NOMO-1 treated with DMSO at 0.1 percent for 48 hours (cell line): ENCODE data around the gene KCNAB2.
A peak's percentile ranks its signal among the peaks of the same experiment; 100 is the strongest.

Source experiments
- DNase-seq: peaks from one replicate; lab custom pipeline; 2025; ENCODE audit not compliant: unreplicated experiment; lab: John Stamatoyannopoulos, UW

KCNAB2 gene

DNA sequence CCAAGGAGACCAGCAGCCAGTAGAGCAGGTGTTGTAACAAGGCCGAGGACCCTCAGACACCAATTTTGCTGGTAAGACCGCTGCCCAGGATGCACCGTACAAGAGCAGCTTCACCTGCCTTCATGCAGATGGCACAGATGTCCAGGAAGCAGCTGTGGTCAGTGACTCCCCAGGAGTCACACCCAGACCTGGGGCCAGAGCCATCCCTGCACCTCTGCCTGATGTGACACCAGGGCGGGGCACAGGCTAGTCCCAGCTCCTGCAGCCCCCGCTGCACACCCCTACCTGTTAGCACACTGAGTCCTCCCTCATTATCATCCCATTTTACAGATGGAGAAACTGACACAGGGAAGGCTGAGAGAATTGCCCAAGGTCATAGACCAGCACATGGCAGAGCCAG, 16.3 kb upstream of the KCNAB2 start:
- DNase-seq: no peak

GRCh38 chr1:6030132-6030531, 15.6 kb upstream of the KCNAB2 start:
- no peak for DNase-seq

DNA sequence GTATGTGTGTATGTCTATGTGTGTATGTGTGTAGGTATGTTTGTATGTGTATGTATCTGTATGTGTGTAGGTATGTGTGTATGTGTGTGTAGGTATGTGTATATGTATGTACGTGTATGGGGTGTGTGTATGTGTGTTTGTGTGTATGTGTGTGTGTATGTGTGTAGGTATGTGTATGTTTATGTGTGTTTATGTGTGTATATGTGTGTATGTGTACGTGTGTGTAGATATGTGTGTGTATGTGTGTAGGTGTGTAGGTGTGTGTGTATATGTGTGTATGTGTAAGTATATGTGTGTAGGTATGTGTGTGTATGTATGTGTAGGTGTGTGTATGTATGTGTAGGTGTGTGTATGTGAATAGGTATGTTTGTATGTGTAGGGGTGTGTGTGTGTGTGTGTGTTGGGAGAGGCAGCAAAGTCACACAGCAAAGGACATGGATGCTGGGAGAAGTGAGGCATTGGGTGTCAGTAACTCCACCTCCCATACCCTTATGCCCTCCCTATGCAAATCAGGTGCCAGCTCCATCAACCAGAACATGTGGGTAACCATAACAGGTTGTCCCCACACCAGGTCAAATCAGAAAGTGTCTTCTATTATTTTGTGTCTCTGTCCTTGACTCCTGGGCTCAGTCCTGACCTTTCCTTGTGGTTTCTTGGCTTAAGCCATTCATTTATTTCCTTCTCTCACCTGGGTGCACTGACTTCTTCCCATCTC, 15.0 kb upstream of the KCNAB2 start:
- no peak for DNase-seq

DNA sequence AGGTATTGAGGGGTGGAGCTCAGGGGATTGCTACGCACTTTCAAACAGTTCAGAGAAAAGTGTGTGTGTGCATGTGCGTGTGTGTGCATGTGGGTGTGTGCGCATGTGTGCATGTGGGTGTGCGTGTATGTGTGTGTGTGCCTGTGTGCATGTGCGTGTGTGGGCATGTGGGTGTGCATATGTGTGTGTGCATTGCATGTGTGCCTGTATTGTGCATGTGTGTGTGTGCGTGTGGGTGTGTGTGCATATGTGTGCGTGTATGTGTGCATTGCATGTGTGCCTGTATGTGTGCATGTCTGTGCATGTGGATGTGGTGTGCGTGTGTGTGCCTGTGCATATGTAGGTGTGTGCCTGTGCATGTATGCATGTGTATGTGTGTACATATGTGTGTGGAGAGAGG, 12.6 kb upstream of the KCNAB2 start:
- DNase-seq: no peak

DNA sequence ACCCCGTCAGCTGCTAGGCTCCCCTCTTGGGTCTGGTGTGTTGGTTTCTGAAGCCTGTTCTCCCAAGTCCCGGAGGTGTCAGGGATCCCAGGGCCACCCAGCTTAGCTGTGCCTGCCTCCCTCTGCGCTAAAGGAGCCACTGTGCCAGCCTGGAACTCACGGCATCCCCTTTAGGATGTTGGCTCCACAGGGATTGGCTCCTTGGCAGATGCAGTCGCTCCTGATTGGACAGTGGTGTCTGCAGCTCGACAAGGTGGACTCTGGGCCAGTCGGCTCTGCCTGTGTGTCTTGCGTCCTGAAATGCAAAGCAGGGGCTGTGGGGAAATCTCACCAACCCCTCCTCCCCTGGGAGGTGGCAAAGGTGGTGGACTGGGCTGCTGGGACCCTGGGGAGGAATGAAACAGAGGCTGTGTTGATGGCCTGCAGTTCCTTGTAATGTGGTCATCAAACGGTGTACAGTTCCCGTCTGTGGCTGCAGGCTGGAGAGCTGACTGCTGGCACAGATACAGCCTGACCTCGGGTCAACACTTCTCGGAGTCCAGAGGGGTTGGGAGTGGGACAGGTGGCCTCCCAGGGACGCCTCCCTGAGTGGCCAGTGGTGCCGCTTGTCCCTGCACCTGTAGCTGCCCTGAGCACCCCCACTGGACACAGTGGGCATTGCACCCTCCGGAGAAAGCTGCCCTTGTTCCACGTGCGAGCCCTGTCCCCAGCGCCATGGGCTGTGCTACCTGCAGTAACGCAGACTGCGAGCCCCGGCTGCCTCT, 11.5 kb upstream of the KCNAB2 start:
- no peak for DNase-seq

- DNase-seq: no peak
Observed at GRCh38 chr1:6034750-6035096, 11.0 kb upstream of the KCNAB2 start.

- DNase-seq: no peak
Observed at GRCh38 chr1:6035303-6035702, 10.4 kb upstream of the KCNAB2 start.

- no peak for DNase-seq
Observed at GRCh38 chr1:6035719-6036118, 10.0 kb upstream of the KCNAB2 start.

- DNase-seq: peak; percentile 9
Observed at GRCh38 chr1:6037338-6037762, 8.3 kb upstream of the KCNAB2 start.

DNA sequence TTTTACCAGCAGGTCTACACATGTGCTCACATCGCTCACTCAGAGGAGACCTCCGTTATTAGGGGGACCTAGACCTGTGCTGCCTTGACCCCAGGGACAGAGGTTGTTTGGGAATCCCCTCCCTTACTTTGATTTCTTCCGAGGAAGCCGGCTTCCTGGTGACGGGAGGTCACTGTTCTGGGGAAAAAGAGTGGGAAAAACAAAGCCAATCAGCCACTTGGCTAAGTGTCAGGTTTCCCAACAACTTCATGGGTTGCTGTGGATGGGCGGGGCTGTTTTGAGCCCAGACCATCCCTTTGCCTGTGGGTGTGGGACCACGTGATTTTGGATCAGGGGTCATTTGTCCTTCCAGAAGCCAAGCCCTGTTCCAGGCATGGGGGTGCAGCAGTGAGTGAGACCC, 7.1 kb upstream of the KCNAB2 start:
- DNase-seq: no peak

GRCh38 chr1:6039031-6039430, 6.7 kb upstream of the KCNAB2 start:
- no peak for DNase-seq

DNA sequence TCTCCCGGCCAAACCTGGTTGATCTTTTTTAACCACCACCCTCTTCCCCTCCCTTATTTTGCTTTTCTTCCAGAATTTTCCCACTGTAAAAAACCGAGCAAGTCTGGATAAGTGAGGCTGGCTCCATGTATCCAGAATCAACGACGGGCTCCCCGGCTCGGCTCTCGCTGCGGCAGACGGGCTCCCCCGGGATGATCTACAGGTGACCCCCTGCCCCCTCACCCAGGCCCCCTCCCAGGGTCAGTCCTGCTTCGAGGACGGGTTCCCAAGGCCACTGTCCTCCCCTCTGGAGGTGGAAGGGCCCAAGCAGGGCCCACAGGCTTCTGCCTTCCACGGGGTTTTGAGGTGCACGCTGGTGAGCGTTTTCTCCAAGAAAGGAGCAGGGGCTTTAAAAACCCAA, 5.2 kb upstream of the KCNAB2 start:
- no peak for DNase-seq

DNA sequence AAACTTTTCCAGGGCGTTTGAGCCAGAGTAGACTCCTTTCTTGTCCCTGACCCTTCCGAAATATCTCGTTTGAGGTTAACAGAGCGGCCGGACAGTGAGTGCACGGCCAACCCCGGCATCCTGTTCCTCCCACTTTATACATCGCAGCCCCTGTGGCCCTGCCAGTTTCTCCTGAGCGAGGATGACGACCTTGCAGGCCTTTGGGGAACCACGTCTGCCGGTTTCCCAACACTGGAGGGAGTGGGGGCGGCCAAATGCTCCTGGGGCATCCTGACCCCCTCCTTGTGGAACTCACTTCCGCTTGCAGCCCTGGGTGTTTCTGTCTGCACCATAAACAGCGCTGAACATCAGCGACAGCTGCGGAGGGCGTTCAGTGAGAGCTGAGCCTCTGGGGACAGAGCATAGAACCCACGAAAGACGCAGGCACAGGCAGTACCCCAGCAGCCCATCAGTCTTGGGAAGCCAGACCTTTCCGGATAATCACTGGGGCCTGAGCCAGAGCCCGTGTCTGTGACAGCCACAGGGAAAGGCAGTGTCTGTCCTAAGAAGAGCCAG, 4.8 kb upstream of the KCNAB2 start:
- DNase-seq: no peak

DNA sequence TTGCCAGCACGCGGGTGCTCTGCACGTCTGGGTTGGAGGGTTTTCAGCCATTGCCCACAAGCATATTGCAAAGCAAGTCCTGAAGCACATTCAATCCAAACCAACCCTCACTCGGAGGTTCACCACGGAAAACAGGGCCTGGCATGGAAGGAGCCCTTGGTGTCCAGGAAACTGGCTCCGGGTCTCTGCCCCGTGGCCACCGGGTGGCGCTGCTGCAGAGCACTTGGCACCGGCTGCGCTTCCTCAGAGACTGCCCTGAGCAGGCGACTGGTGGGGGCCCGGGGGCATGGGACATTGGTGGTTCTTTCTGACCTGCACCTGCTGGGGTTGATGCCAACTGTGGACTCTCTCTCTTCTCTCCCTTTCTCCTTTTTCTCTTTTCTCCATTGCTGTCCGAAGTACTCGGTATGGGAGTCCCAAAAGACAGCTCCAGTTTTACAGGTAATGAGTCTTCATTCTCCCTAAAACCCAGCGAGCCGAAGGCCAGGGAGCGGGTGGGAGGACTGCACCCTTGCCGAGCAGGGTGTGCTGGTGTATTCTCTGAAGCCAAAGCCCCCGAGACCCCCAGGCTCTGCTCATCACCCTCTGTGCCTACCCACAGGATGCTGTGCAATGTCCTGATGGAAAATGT, 4.1 kb upstream of the KCNAB2 start:
- no peak for DNase-seq

GRCh38 chr1:6043561-6043960, 2.1 kb upstream of the KCNAB2 start:
- DNase-seq: no peak

GRCh38 chr1:6044481-6045109, 1.1 kb upstream of the KCNAB2 start:
- DNase-seq: no peak

DNA sequence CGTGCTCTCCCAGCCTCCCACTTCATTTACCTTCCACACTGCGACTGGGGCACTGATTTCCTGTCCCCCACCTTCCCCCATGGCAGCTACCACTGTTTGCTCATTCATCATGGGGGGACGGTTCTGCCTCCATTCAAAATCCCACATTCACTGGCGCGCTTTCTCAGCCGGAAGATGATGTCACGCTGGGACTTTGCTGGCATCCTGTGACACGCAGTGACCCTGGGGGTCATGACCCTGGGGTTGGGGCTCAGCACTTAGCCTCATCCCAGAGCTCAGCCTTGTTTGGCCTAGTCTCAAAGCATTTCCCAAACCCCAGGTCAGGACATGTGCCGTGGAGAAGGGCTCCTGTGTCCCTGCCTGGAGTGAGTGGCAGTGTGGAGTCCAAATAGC, 582 bp upstream of the KCNAB2 start:
- DNase-seq: no peak

GRCh38 chr1:6046279-6046678, 591 bp downstream of the KCNAB2 start:
- no peak for DNase-seq

GRCh38 chr1:6048179-6048867, 2.6 kb downstream of the KCNAB2 start:
- no peak for DNase-seq

DNA sequence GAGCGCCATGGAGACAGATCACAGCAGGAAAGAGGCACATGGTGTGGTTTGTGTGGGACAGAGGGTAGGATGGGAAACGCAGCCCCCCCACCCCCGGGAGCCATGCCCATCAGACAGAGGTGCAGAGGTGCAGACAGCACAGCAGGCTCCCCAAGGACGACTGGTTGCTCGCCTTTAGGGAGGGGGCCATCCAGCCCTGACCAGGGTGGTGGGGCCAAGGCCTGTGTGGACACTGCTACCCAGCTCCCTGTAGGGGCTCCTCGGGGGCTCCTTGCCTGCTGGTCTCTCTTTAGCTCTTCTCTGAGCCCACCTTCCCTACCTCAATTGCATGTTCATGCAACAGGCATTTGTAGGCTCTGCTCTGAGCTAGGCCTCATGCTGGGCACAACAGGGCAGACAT, 3.7 kb downstream of the KCNAB2 start:
- no peak for DNase-seq

- no peak for DNase-seq
Observed at GRCh38 chr1:6051423-6051822, 5.7 kb downstream of the KCNAB2 start.
